ENCODE measurements around the gene DHX35.

Gene DHX35

DNA sequence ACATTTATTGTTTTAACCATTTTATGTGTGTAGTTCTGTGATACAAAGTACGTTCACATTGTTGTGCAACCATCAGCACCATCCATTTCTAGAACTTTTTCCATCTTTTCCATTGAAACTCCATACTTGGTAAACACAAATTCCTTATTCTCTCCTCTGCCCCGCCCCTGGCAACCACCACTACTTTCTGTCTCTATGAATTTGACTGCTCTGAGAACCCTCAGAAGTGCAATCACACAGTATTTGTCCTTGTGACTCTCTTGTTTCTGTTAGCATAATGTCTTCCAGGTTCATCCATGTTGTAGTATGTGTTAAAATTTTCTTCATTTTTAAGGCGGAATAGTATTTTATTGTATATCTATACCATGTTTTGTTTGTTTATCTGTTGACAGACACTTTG lies 56.9 kb downstream of the DHX35 start:
- no peak for TF ChIP-seq CTCF (conservative IDR thresholded peaks at IDR 0.05)
- no peak overlapping the region for H3K27ac ChIP-seq

- no peak overlapping the region for H3K27ac ChIP-seq
Observed at GRCh38 chr20:39019805-39020325, 57.7 kb downstream of the DHX35 start.

DNA sequence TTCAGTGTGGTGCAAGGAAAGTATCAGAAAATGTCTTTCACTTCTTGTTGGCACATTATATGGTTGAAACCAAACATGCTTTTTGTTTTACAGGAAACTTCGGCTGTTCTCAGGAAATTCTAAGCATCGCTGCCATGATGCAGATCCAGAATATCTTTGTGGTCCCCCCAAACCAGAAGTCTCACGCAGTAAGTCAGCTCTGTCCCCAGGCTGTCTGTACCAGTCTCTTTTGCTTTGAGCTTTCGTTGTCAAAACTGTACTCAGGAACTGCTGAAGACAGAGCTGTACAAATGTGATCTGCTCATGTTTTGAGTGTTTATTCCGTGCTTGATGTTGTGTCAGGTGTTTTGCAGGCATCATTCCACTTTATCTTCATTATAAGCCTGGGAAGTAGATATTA lies 59.6 kb downstream of the DHX35 start:
- no peak overlapping the region for H3K27ac ChIP-seq
- no peak for TF ChIP-seq CTCF (conservative IDR thresholded peaks at IDR 0.05)

More at GRCh38 chr20:39019805-39020325, 57.7 kb downstream of the DHX35 start:
- no peak for TF ChIP-seq CTCF (conservative IDR thresholded peaks at IDR 0.05)

DNA sequence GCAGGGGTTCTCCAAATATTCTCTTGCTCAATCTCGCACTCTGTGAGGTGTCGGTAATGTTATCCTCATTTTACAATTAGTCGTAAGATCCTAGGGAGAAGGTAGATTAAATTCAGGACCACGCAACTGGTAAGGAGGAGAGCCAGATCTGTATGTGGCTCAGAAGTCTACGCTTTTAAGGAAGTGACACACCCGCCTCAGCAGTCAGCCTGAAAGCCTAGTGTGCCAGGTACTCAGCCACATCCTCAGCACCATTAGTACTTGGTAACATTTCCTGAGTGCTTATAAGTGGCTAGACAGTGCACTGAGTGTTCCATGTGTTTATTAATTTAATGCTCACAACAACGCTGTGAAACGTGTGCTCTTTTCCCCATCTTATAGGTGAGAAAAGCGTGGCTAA lies 63.7 kb downstream of the DHX35 start:
- TF ChIP-seq CTCF (conservative IDR thresholded peaks at IDR 0.05): no peak
- no peak overlapping the region for H3K27ac ChIP-seq

DNA sequence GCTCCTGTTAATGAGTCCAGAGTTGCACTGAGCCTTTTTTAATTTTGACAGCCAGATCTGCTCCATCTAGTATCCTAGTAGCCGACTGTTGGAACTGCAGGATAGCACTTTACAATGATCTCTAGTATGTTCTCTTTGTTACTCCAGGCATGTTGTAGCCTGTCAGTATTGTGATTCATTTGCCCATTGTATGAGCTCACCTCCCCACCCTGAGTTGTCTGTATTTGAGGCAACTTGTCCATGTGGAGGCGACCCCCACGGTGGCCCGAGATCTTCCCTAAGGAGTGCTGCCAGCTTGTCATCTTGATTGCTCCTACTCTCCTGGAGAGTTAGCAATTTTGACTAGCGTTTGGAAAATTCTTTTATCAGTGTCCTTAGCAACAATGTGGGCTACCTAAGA lies 67.2 kb downstream of the DHX35 start:
- TF ChIP-seq CTCF (conservative IDR thresholded peaks at IDR 0.05): no peak
- no peak overlapping the region for H3K27ac ChIP-seq

GRCh38 chr20:39032997-39033396 lies 70.9 kb downstream of the DHX35 start:
- TF ChIP-seq CTCF (conservative IDR thresholded peaks at IDR 0.05): no peak
- no peak overlapping the region for H3K27ac ChIP-seq

DNA sequence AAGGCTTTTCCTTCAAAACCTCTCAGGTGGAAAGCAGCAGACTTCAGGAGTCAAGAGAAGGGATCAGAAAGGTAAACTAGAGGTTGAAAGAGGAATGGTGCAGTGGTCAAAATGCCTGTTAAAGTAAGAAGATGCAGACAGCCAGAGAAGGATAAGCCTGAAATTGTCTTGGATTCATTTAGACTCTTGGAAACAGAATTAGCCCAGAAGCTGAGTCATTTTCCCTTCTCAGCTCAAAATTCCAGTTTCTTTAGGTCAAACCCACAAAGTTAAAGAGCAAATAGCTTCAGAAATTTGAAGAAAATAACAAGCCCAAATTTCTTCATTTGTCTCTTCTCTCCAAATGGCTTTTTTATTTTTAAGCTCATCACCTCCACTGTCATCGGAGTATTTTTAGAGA lies 73.9 kb downstream of the DHX35 start:
- TF ChIP-seq CTCF (conservative IDR thresholded peaks at IDR 0.05): no peak
- H3K27ac ChIP-seq: no peak overlapping the region
